Mononuclear cell (primary cell): ENCODE results near the gene SCUBE1. TPM values are rescaled to one million over a fixed set of nuclear protein-coding genes. Genes with fewer than 3 reads are reported as not detected.

Experiments used
- H3K27me3 ChIP-seq: 2 replicates; pipeline ENCODE4 v1.6.0; 2011; ENCODE audit warnings: low read length, control low read depth; ENCODE audit not compliant: insufficient read depth
- H3K4me1 ChIP-seq: 2 replicates; pipeline ENCODE4 v1.5.1; 2011; ENCODE audit warnings: mild to moderate bottlenecking, low read length, control low read depth; ENCODE audit not compliant: insufficient read depth
- H3K4me3 ChIP-seq: 2 replicates; pipeline ENCODE4 v1.5.1; 2011; ENCODE audit warnings: mild to moderate bottlenecking, low read length, moderate library complexity
- H3K9me3 ChIP-seq: 2 replicates; pipeline ENCODE4 v1.5.1; 2011; ENCODE audit warnings: low read depth, mild to moderate bottlenecking, control low read depth, low read length
- total RNA-seq: library from RNA; depleted of rRNA; stranded (reverse); fragments of >200 nt; gene quantifications from one replicate; pipeline ENCODE4 v1.2.3, GENCODE V29; 2012

Gene SCUBE1
- total RNA-seq, 1 donor = 0.94 TPM

DNA sequence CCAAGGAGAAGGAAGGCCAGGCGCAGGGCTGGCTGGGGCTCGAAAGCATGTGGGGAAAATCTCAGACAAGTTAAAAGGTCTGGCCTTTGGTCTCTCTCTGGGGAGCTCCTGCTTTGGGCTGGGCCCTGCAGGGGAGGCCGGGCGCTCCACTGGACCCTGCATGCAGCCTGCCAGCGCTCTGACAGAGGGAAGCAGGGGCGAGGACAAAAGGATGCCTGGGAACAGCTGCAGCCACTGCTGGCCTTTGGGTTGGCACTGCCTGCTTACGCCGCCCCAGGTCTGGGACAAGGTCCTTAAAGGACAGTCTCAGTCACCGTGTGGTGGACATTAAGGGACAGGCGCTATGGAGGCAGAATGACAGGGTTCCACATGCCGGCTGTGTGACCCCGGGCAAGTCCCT is 99.8 kb downstream of the SCUBE1 start:
- no peaks in the 10 kb centered on the region for H3K27me3 ChIP-seq
- H3K9me3 ChIP-seq = no peaks in the 10 kb centered on the region
- no peak overlapping the region for H3K4me3 ChIP-seq
- H3K4me1 ChIP-seq = no peaks in the 10 kb centered on the region

GRCh38 chr22:43242627-43243026 is 100.5 kb downstream of the SCUBE1 start:
- Histone ChIP-seq H3K9me3 (no peaks in the 10 kb centered on the region), H3K27me3 (no peaks in the 10 kb centered on the region), H3K4me3 (no peak overlapping the region), H3K4me1 (no peaks in the 10 kb centered on the region)

DNA sequence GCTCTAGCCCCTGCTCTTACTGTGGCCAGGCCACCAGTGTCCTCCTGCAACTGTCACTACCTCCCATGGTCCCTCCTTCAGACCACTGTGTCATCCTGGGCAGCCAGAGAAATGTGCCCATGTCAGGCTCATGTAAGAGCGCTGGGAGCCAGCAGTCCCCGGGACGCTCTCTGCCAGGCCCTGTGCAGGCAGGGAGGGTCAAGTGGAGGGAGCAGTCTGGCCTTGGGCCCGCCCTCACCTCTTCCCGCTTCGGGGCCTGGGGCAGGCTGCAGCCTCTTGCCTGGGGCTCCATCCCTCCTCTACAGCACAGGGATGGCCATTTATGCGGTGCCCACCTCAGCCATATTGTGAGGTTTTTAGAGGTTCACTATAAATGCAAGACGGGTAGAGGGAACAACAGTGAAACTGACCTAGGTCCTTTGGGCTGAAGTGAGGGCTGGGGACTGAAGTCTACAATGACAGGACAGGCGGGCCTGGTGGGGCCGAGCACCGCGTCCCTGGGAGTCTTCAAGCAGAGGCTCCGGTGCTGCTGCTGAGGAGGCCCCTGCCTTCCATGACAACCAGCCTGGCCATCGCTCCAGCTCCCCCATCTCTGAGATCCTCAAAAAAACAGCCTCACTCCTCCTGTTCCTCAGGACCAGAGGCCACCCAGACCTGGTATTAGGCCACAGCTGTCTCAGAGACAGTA is 101.3 kb downstream of the SCUBE1 start:
- Histone ChIP-seq H3K4me3 (no peak overlapping the region), H3K9me3 (no peaks in the 10 kb centered on the region), H3K27me3 (no peaks in the 10 kb centered on the region), H3K4me1 (no peaks in the 10 kb centered on the region)

- no peaks in the 10 kb centered on the region for H3K27me3 ChIP-seq
- H3K4me1 ChIP-seq = no peaks in the 10 kb centered on the region
- no peak overlapping the region for H3K4me3 ChIP-seq
- no peaks in the 10 kb centered on the region for H3K9me3 ChIP-seq
Observed at GRCh38 chr22:43241138-43241597, 102.0 kb downstream of the SCUBE1 start.

- no peaks in the 10 kb centered on the region for H3K4me1 ChIP-seq
- no peaks in the 10 kb centered on the region for H3K27me3 ChIP-seq
- no peak overlapping the region for H3K4me3 ChIP-seq
- no peaks in the 10 kb centered on the region for H3K9me3 ChIP-seq
Observed at GRCh38 chr22:43240614-43241013, 102.6 kb downstream of the SCUBE1 start.

GRCh38 chr22:43239956-43240355 is 103.2 kb downstream of the SCUBE1 start:
- H3K4me3 ChIP-seq = no peak overlapping the region
- no peaks in the 10 kb centered on the region for H3K27me3 ChIP-seq
- no peaks in the 10 kb centered on the region for H3K9me3 ChIP-seq
- no peaks in the 10 kb centered on the region for H3K4me1 ChIP-seq

- no peaks in the 10 kb centered on the region for H3K9me3 ChIP-seq
- no peak overlapping the region for H3K4me3 ChIP-seq
- H3K27me3 ChIP-seq = no peaks in the 10 kb centered on the region
- H3K4me1 ChIP-seq = no peaks in the 10 kb centered on the region
Observed at GRCh38 chr22:43239193-43239780, 103.9 kb downstream of the SCUBE1 start.

GRCh38 chr22:43238526-43239006 is 104.6 kb downstream of the SCUBE1 start:
- Histone ChIP-seq H3K4me3 (no peak overlapping the region), H3K27me3 (no peaks in the 10 kb centered on the region), H3K4me1 (no peaks in the 10 kb centered on the region), H3K9me3 (no peaks in the 10 kb centered on the region)

- H3K4me1 ChIP-seq = no peaks in the 10 kb centered on the region
- no peaks in the 10 kb centered on the region for H3K9me3 ChIP-seq
- H3K27me3 ChIP-seq = no peaks in the 10 kb centered on the region
- no peak overlapping the region for H3K4me3 ChIP-seq
Observed at GRCh38 chr22:43237280-43237679, 105.9 kb downstream of the SCUBE1 start.

DNA sequence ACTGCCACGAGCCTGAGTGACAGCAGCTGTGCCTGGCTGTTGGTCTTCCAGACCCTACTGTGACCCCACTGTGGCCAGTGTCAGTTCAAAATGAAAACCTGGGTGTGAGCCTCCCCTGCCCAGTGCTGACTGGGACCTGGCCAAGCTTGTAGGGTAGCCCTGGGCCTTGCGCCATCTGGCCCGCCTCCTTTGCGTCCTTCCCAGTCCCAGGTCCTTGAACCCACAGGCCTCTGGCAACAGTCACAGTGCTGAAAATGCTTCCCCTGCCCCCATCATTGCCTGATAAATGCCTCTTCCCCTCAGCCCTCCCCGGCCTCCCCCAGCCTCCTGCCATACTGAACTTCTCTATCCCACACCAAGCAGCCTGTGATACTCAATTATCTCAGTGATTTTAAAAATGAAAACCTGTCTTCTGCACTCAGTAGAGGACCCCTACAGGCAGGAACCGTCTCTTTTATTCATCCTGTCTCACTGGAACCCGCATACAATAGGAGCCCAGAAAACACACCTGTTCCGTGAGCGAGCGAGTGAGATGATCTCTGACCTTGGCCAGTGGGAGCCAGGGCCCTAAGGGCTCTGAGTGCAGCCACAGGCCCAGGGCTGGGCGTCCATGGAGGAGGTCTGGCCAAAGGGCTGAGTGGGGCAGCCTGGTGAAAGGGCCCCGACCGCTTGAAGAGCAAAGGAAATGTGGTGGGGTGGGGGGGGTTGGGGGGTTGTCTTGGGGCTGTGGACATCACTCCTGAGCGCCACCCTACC is 106.6 kb downstream of the SCUBE1 start:
- H3K4me1 ChIP-seq = no peaks in the 10 kb centered on the region
- no peaks in the 10 kb centered on the region for H3K27me3 ChIP-seq
- H3K9me3 ChIP-seq = no peaks in the 10 kb centered on the region
- H3K4me3 ChIP-seq = no peak overlapping the region

GRCh38 chr22:43235445-43236409 is 107.4 kb downstream of the SCUBE1 start:
- no peaks in the 10 kb centered on the region for H3K4me1 ChIP-seq
- no peaks in the 10 kb centered on the region for H3K27me3 ChIP-seq
- no peak overlapping the region for H3K4me3 ChIP-seq
- H3K9me3 ChIP-seq = no peaks in the 10 kb centered on the region

- Histone ChIP-seq H3K4me1 (no peaks in the 10 kb centered on the region), H3K9me3 (no peaks in the 10 kb centered on the region), H3K4me3 (no peak overlapping the region), H3K27me3 (no peaks in the 10 kb centered on the region)
Observed at GRCh38 chr22:43234264-43234988, 108.7 kb downstream of the SCUBE1 start.

GRCh38 chr22:43233529-43233928 is 109.6 kb downstream of the SCUBE1 start:
- no peaks in the 10 kb centered on the region for H3K4me1 ChIP-seq
- no peaks in the 10 kb centered on the region for H3K27me3 ChIP-seq
- H3K9me3 ChIP-seq = no peaks in the 10 kb centered on the region
- no peak overlapping the region for H3K4me3 ChIP-seq

DNA sequence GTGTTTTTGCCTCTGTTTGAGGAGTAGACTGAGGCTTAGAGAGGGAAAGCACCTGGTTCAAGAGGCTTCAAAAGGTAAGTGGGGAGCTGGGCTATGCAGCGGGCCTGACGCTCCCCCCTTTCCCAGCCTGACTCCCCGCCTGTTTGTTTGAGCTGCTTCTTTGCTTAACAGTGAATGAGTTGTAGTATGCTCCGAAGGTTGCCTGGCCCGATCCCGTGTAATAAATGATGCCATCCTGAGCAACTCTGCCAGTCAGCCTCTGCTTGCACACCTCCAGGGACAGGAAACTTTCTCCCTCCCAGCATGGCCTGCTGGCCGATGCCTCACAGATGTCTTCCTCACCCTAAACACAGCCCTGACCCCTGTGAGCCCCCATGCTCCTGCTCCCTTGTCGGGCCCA is 110.7 kb downstream of the SCUBE1 start:
- no peaks in the 10 kb centered on the region for H3K27me3 ChIP-seq
- no peaks in the 10 kb centered on the region for H3K4me1 ChIP-seq
- no peak overlapping the region for H3K4me3 ChIP-seq
- no peaks in the 10 kb centered on the region for H3K9me3 ChIP-seq
